ENCODE measurements around the gene RTEL1.

- TF ChIP-seq CTCF (IDR thresholded peaks at IDR 0.05) (no peak), EP300 (IDR thresholded peaks at IDR 0.05) (no peak), POLR2A (IDR thresholded peaks at IDR 0.05) (no peak)
Measured at GRCh38 chr20:63675681-63676368, 17.7 kb downstream of the RTEL1 start.
